NCI-H128 (cell line): ENCODE results near the gene KLHDC8B.
"Not testable (repeated sequence)": the region's sequence is repeated elsewhere in the genome, so short reads cannot be mapped to it uniquely, and the experiment has no call there.

Experiments used
- DNase-seq: peaks from one replicate; lab custom pipeline; 2025; ENCODE audit not compliant: unreplicated experiment; lab: John Stamatoyannopoulos, UW

KLHDC8B gene

DNA sequence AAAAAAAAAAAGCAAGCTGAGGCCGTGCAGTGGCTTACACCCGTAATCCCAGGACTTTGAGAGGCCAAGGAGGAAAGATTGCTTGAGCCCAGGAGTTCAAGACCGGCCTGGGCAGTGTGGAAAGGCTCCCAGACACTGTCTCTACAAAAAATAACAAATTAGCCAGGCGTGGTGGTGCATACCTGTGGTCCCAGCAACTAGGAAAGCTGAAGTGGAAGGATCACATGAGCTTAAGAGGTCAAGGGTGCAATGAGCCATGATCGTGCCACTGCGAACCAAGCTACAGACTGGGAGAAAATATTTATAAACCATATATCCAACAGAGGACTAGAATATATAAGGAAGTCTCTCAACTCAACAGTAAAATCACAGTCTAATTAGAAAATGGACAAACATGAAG lies 10.0 kb downstream of the KLHDC8B start:
- no peak for DNase-seq

DNA sequence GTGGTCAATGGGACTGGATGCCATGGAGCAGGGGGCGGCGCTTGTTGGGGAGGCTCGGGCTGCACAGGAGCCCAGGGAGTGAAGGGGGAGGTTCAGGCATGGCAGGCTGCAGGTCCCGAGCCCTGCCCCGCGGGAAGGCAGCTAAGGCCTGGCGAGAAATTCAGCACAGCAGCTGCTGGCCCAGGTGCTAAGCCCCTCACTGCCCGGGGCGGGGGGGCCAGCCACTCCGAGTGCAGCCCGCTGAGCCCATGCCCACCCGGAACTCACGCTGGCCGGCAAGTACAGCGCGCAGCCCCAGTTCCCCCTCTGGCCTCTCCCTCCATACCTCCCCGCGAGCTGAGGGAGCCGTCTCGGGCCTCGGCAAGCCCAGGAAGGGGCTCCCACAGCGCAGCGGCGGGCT lies 11.3 kb downstream of the KLHDC8B start:
- DNase-seq: no peak

DNA sequence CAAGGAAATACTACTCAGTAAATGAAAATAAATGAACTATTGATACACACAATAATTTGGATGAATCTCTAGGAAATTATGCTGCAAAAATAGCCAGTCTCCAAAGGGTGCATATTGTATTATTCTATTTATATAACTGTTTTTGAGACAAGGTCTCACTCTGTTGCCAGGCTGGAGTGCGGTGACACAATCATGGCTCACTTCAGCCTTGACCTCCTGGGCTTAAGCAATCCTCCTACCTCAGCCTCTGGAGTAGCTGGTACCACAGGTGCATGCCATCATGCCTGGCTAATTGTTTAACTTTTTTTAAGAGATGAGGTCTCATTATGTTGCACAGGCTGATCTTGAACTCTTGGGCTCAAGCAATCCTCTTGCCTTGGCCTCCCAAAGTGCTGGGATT lies 12.5 kb downstream of the KLHDC8B start:
- DNase-seq: no peak

GRCh38 chr3:49191741-49192140 lies 20.3 kb downstream of the KLHDC8B start:
- no peak for DNase-seq

DNA sequence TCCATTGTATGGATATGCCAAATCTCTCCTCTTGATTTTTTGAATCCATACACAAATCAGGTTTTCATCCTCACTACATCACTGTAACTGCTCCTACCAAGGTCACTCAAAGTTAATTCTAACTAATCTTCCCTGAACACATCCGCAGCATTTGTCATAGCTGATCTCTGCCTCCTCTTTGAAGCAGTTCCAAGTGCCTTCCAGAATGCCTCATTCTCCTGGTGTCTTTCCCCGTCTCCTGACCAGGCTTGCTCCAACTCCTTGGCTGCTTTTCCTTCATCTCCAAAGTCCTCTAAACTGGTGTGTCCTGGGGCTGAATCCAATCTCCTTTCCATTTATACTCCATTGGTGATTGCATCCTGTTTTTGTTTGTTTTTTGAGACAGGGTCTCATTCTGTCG lies 26.8 kb downstream of the KLHDC8B start:
- no peak for DNase-seq

GRCh38 chr3:49198611-49199230 lies 27.3 kb downstream of the KLHDC8B start:
- no peak for DNase-seq

DNA sequence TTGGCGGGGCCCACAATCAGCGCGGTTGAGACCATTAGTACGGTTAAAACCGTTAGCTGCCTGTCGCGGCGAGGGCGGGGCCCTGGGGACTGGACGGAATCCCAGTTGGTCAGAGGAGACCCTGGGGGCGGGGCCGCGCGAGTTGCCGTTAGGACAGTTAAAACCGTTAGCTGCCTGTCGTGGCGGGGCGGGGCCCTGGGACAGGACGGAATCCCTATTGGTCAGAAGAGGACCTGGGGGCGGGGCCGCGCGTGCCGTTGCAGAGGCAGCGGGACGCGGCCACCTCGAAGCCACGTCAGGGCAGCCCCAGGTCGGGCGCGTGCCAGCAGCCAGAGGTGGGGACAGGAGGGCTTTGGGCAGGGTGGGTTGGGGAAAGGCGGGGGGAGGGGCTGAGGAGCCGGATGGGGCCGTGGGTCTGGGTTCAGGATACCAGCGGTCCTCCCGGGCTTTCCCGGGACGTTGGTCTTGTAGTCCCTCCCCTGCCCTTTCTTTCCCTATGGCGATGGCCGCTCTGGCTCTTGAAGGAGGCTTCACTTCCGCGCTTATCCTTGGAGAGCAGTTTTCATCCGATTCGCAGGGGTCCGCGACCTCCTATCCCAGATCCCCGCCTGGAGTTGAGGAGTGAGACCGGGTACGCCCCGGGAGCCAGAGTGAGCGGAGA lies 28.0 kb downstream of the KLHDC8B start:
- no peak for DNase-seq

- DNase-seq: no peak
These were observed 28.5 kb downstream of the KLHDC8B start for GRCh38 chr3:49199900-49200281.

GRCh38 chr3:49213541-49213943 lies 42.1 kb downstream of the KLHDC8B start:
- DNase-seq: no peak

- no peak for DNase-seq
These were observed 42.6 kb downstream of the KLHDC8B start for GRCh38 chr3:49213998-49214397.

GRCh38 chr3:49216687-49217086 lies 45.3 kb downstream of the KLHDC8B start:
- not testable (repeated sequence) for DNase-seq

DNA sequence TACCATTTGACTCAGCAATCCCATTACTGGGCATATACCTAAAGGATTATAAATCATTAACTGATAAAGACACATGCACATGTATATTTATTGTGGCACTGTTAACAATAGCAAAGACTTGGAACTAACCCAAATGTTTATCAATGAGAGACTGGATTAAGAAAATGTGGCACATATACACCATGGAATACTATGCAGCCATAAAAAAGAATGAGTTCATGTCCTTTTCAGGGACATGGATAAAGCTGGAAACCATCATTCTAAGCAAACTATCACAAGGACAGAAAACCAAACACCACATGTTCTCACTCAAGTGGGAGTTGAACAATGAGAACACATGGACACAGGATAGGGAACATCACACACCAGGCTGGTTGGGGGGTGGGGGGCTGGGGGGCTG lies 45.7 kb downstream of the KLHDC8B start:
- DNase-seq: not testable (repeated sequence)

- DNase-seq: no peak
These were observed 46.5 kb downstream of the KLHDC8B start for GRCh38 chr3:49217688-49218470.

GRCh38 chr3:49218471-49218989 lies 47.1 kb downstream of the KLHDC8B start:
- not testable (repeated sequence) for DNase-seq

DNA sequence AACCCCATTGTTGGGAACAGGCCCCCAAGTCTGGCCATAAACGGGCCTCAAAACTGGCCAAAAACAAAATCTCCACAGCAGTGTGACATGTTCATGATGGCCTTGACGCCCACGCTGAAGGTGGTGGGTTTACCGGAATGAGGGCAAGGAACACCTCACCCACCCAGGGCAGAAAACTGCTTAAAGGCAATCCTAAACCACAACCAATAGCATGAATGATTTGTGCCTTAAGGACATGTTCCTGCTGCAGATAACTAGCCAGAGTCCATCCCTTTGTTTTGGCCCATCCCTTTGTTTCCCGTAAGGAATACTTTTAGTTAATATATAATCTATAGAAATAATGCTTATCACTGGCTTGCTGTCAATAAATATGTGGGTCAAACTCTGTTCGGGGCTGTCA lies 47.7 kb downstream of the KLHDC8B start:
- no peak for DNase-seq

DNA sequence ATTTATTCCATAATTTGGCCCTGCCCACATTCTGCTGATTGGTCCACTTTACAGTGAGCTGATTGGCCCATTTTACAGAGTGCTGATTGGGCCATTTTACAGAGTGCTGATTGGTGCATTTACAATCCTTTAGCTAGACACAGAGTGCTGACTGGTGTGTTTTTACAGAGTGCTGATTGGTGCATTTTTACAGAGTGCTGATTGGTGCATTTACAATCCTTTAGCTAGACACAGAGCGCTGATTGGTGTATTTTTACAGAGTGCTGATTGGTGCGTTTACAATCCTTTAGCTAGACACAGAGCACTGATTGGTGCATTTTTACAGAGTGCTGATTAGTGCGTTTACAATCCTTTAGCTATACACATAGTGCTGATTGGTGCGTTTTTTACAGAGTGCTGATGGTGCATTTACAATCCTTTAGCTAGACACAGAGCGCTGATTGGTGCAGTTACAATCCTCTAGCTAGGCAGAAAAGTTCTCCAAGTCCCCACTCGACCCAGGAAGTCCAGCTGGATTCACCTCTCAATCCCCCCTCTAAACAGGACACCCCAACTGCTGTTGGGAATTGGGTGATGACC lies 49.7 kb downstream of the KLHDC8B start:
- not testable (repeated sequence) for DNase-seq

- DNase-seq: no peak
These were observed 50.6 kb downstream of the KLHDC8B start for GRCh38 chr3:49222002-49222401.
